Measurements from ENCODE around the gene HNF1A.

Gene HNF1A

GRCh38 chr12:120998435-120998834, 20.1 kb downstream of the HNF1A start:
- Histone ChIP-seq H3K9me2 (replicated peaks; ENCODE audit: low read depth, low read length) (no peaks in the 10 kb centered on the region), H3K4me3 (ENCODE audit: low read length, poor library complexity, severe bottlenecking) (no peak overlapping the region), H3K27me3 (ENCODE audit: insufficient read depth, low read length, poor library complexity, severe bottlenecking) (no peaks in the 10 kb centered on the region), H3F3A (ENCODE audit: low read depth) (no peaks in the 10 kb centered on the region), H3K9me3 (ENCODE audit: insufficient read depth, low read depth, low read length) (no peaks in the 10 kb centered on the region), H3K4me1 (ENCODE audit: insufficient read depth, low read length, poor library complexity, severe bottlenecking) (peaks cover 26% of the 10 kb centered on the region), H3K4me2 (ENCODE audit: low read depth, low read length, poor library complexity, severe bottlenecking) (no peak overlapping the region), H4K20me1 (ENCODE audit: insufficient read depth, low read length, poor library complexity, severe bottlenecking) (no peaks in the 10 kb centered on the region), H3K9ac (ENCODE audit: low read depth, low read length, poor library complexity, severe bottlenecking) (no peak overlapping the region), H3K79me2 (ENCODE audit: insufficient read depth, low read length) (no peaks in the 10 kb centered on the region), H3K36me3 (ENCODE audit: insufficient read depth, low read length) (peaks cover 3% of the 10 kb centered on the region; the same call in 1 of the 2 replicates), H2AFZ (ENCODE audit: low read length) (no peak overlapping the region)
- no peak for TF ChIP-seq EZH2phosphoT487 (IDR thresholded peaks at IDR 0.05; ENCODE audit: borderline replicate concordance)
- no peak for TF ChIP-seq CTCF (conservative IDR thresholded peaks at IDR 0.05; ENCODE audit: low read length)

GRCh38 chr12:120999191-121000120, 21.1 kb downstream of the HNF1A start:
- TF ChIP-seq EZH2phosphoT487 (IDR thresholded peaks at IDR 0.05; ENCODE audit: borderline replicate concordance) (no peak), CTCF (conservative IDR thresholded peaks at IDR 0.05; ENCODE audit: low read length) (no peak)
- H3K36me3 ChIP-seq (ENCODE audit: insufficient read depth, low read length): peaks cover 4% of the 10 kb centered on the region; the same call in 1 of the 2 replicates
- H3K79me2 ChIP-seq (ENCODE audit: insufficient read depth, low read length): no peaks in the 10 kb centered on the region
- no peaks in the 10 kb centered on the region for H4K20me1 ChIP-seq (ENCODE audit: insufficient read depth, low read length, poor library complexity, severe bottlenecking)
- no peak overlapping the region for H3K9ac ChIP-seq (ENCODE audit: low read depth, low read length, poor library complexity, severe bottlenecking)
- no peaks in the 10 kb centered on the region for H3F3A ChIP-seq (ENCODE audit: low read depth)
- no peak overlapping the region for H3K4me3 ChIP-seq (ENCODE audit: low read length, poor library complexity, severe bottlenecking)
- no peak overlapping the region for H2AFZ ChIP-seq (ENCODE audit: low read length)
- no peak overlapping the region for H3K4me2 ChIP-seq (ENCODE audit: low read depth, low read length, poor library complexity, severe bottlenecking)
- H3K27me3 ChIP-seq (ENCODE audit: insufficient read depth, low read length, poor library complexity, severe bottlenecking): no peaks in the 10 kb centered on the region
- H3K9me3 ChIP-seq (ENCODE audit: insufficient read depth, low read depth, low read length): no peaks in the 10 kb centered on the region
- no peaks in the 10 kb centered on the region for H3K9me2 ChIP-seq (replicated peaks; ENCODE audit: low read depth, low read length)
- H3K4me1 ChIP-seq (ENCODE audit: insufficient read depth, low read length, poor library complexity, severe bottlenecking): peaks cover 26% of the 10 kb centered on the region

- Histone ChIP-seq H3K9me3 (ENCODE audit: insufficient read depth, low read depth, low read length) (no peaks in the 10 kb centered on the region), H3K27me3 (ENCODE audit: insufficient read depth, low read length, poor library complexity, severe bottlenecking) (no peaks in the 10 kb centered on the region), H3K9me2 (replicated peaks; ENCODE audit: low read depth, low read length) (no peaks in the 10 kb centered on the region), H3K9ac (ENCODE audit: low read depth, low read length, poor library complexity, severe bottlenecking) (peak overlapping the region; percentile 39), H3K36me3 (ENCODE audit: insufficient read depth, low read length) (peaks cover 4% of the 10 kb centered on the region; the same call in 1 of the 2 replicates), H2AFZ (ENCODE audit: low read length) (no peak overlapping the region), H3K4me2 (ENCODE audit: low read depth, low read length, poor library complexity, severe bottlenecking) (peak overlapping the region; percentile 38), H3K4me1 (ENCODE audit: insufficient read depth, low read length, poor library complexity, severe bottlenecking) (peaks cover 29% of the 10 kb centered on the region), H3F3A (ENCODE audit: low read depth) (no peaks in the 10 kb centered on the region), H3K79me2 (ENCODE audit: insufficient read depth, low read length) (no peaks in the 10 kb centered on the region), H3K4me3 (ENCODE audit: low read length, poor library complexity, severe bottlenecking) (no peak overlapping the region), H4K20me1 (ENCODE audit: insufficient read depth, low read length, poor library complexity, severe bottlenecking) (no peaks in the 10 kb centered on the region)
- TF ChIP-seq EZH2phosphoT487 (IDR thresholded peaks at IDR 0.05; ENCODE audit: borderline replicate concordance) (no peak), CTCF (conservative IDR thresholded peaks at IDR 0.05; ENCODE audit: low read length) (no peak)
Observed at GRCh38 chr12:121000530-121000929, 22.2 kb downstream of the HNF1A start.
